ENCODE results near the gene PTER. TPM values are rescaled to one million over a fixed set of nuclear protein-coding genes. Genes with fewer than 3 reads are reported as not detected.

PTER gene
- total RNA-seq, 2 experiments from 2014 or later: 22.8 to 29.7 TPM

- no peak for DNase-seq (ENCODE audit: low spot score)
- CTCF ChIA-PET (ENCODE audit: unreplicated experiment): no interaction called here
- BruUV-seq (replicated peaks): no TSS peak
- Histone ChIP-seq H4K20me1 (ENCODE audit: insufficient read depth, low read length) (no peaks in the 10 kb centered on the region), H3K27ac (ENCODE audit: low read depth, low read length, poor library complexity, severe bottlenecking) (no peak overlapping the region), H3K9me3 (ENCODE audit: low read length) (no peaks in the 10 kb centered on the region), H3K4me1 (ENCODE audit: insufficient read depth, low read length, poor library complexity, severe bottlenecking) (no peaks in the 10 kb centered on the region), H3K4me3 (ENCODE audit: low read depth, low read length, poor library complexity, severe bottlenecking) (no peak overlapping the region), H2AFZ (ENCODE audit: low read length) (no peak overlapping the region), H3K36me3 (ENCODE audit: insufficient read depth, low read length) (no peaks in the 10 kb centered on the region), H3K9me2 (ENCODE audit: insufficient read depth, low read length) (no peaks in the 10 kb centered on the region), H3K4me2 (ENCODE audit: low read length) (no peak overlapping the region), H3K79me2 (ENCODE audit: insufficient read depth, low read depth, low read length) (no peaks in the 10 kb centered on the region)
- no peak for TF ChIP-seq EZH2phosphoT487 (IDR thresholded peaks at IDR 0.05; ENCODE audit: borderline replicate concordance, low read depth, low read length)
- no peak for TF ChIP-seq CTCF (conservative IDR thresholded peaks at IDR 0.05; ENCODE audit: low read length)
- POLR2A ChIA-PET: no interaction called here
- intact Hi-C loops (cut with micrococcal nuclease; ENCODE audit: unreplicated experiment): no loop called here
These were observed 7.3 kb upstream of the PTER start for GRCh38 chr10:16429539-16429938.

- Histone ChIP-seq H3K4me3 (ENCODE audit: low read depth, low read length, poor library complexity, severe bottlenecking) (peak overlapping the region; percentile 76), H2AFZ (ENCODE audit: low read length) (peak overlapping the region; percentile 99), H3K9me3 (ENCODE audit: low read length) (no peaks in the 10 kb centered on the region), H4K20me1 (ENCODE audit: insufficient read depth, low read length) (0 out of 2 replicates have a peak, but pooled peaks cover 5% of the 10 kb centered on the region), H3K27ac (ENCODE audit: low read depth, low read length, poor library complexity, severe bottlenecking) (peak overlapping the region; percentile 23), H3K36me3 (ENCODE audit: insufficient read depth, low read length) (peaks cover 35% of the 10 kb centered on the region), H3K4me2 (ENCODE audit: low read length) (peak overlapping the region; percentile 89), H3K4me1 (ENCODE audit: insufficient read depth, low read length, poor library complexity, severe bottlenecking) (peaks cover 39% of the 10 kb centered on the region), H3K79me2 (ENCODE audit: insufficient read depth, low read depth, low read length) (peaks cover 36% of the 10 kb centered on the region; the same call in 1 of the 2 replicates), H3K9me2 (ENCODE audit: insufficient read depth, low read length) (no peaks in the 10 kb centered on the region)
- ChIA-PET POLR2A (interaction anchor here (0.6 to 1.2 kb wide), 2 partner anchors 388 to 799 kb away, joined by 3 read pairs; no protein-coding TSS in a partner anchor), CTCF (ENCODE audit: unreplicated experiment) (no interaction called here)
- no peak for DNase-seq (ENCODE audit: low spot score)
- intact Hi-C loops (cut with micrococcal nuclease; ENCODE audit: unreplicated experiment): loop anchor here (2.0 to 10.0 kb wide), 4 partner anchors 378 to 766 kb away; partner anchors contain the start of genes MINDY3, RSU1 and TRDMT1
- TF ChIP-seq CTCF (conservative IDR thresholded peaks at IDR 0.05; ENCODE audit: low read length): no peak
- TF ChIP-seq EZH2phosphoT487 (IDR thresholded peaks at IDR 0.05; ENCODE audit: borderline replicate concordance, low read depth, low read length): no peak
- no TSS peak for BruUV-seq (replicated peaks)
These were observed 448 bp upstream of the PTER start for GRCh38 chr10:16436367-16436757.

- Histone ChIP-seq H4K20me1 (ENCODE audit: insufficient read depth, low read length) (0 out of 2 replicates have a peak, but pooled peaks cover 5% of the 10 kb centered on the region), H3K27ac (ENCODE audit: low read depth, low read length, poor library complexity, severe bottlenecking) (peak overlapping the region; percentile 65), H3K9me3 (ENCODE audit: low read length) (no peaks in the 10 kb centered on the region), H3K4me3 (ENCODE audit: low read depth, low read length, poor library complexity, severe bottlenecking) (peak overlapping the region; percentile 76), H2AFZ (ENCODE audit: low read length) (peak overlapping the region; percentile 99), H3K4me1 (ENCODE audit: insufficient read depth, low read length, poor library complexity, severe bottlenecking) (peaks cover 41% of the 10 kb centered on the region), H3K79me2 (ENCODE audit: insufficient read depth, low read depth, low read length) (peaks cover 45% of the 10 kb centered on the region), H3K36me3 (ENCODE audit: insufficient read depth, low read length) (peaks cover 35% of the 10 kb centered on the region), H3K4me2 (ENCODE audit: low read length) (peak overlapping the region; percentile 89), H3K9me2 (ENCODE audit: insufficient read depth, low read length) (no peaks in the 10 kb centered on the region)
- TF ChIP-seq EZH2phosphoT487 (IDR thresholded peaks at IDR 0.05; ENCODE audit: borderline replicate concordance, low read depth, low read length): no peak
- TF ChIP-seq CTCF (conservative IDR thresholded peaks at IDR 0.05; ENCODE audit: low read length): no peak
- ChIA-PET POLR2A (interaction anchor here (0.7 to 1.4 kb wide), 8 partner anchors 12 to 792 kb away, joined by 3 to 8 read pairs (median 5); no protein-coding TSS in a partner anchor), CTCF (ENCODE audit: unreplicated experiment) (interaction anchor here (0.6 to 1.2 kb wide), 3 partner anchors 22 to 577 kb away, joined by 3 read pairs; partner anchors contain the start of gene MINDY3)
- DNase-seq (ENCODE audit: low spot score): peak; percentile 14
- intact Hi-C loops (cut with micrococcal nuclease; ENCODE audit: unreplicated experiment): loop anchor here (2.0 to 10.0 kb wide), 4 partner anchors 377 to 765 kb away; partner anchors contain the start of genes MINDY3, RSU1 and TRDMT1
- no TSS peak for BruUV-seq (replicated peaks)
These were observed 707 bp downstream of the PTER start for GRCh38 chr10:16437540-16437894.

All from OCI-LY7 (cell line).